PC-9 (cell line): Measurements from ENCODE around the gene INTS11. TPM values are rescaled to one million over a fixed set of nuclear protein-coding genes. Genes with fewer than 3 reads are reported as not detected.

Experiments used
- BruUV-seq: library from RNA; stranded (reverse); fragments of 400-500 nt; replicated peaks from 2 replicates; lab custom pipeline; 2021; lab: Mats Ljungman, UMichigan
- CTCF ChIA-PET: fragments of 300-600 bp; sonication (Branson Sonifier 250); formaldehyde crosslinking; loops from one replicate; lab custom pipeline; 2022; ENCODE audit warnings: antibody characterized with exemption; lab: Charles Lee
- POLR2A ChIA-PET: fragments of 300-600 bp; sonication (Branson Sonifier 250); formaldehyde crosslinking; loops from one replicate; lab custom pipeline; 2022; ENCODE audit warnings: antibody characterized with exemption; ENCODE audit not compliant: unreplicated experiment; lab: Charles Lee
- DNase-seq, 2 experiments: peaks; one replicate each; pipeline versions ENCODE4 v3.0.0 to v3.0.0-alpha.2; 2015 to 2022; ENCODE audit warnings: mixed read lengths in 1 of 2
- H2AFZ ChIP-seq: fragments of 200-600 bp; sonication (generic); 2 replicates; pipeline ENCODE4 v1.8.1; 2017; ENCODE audit warnings: antibody characterized with exemption
- H3F3A ChIP-seq: fragments of 200-600 bp; sonication (generic); 2 replicates; pipeline ENCODE4 v1.8.1; 2017; ENCODE audit warnings: antibody characterized with exemption, mild to moderate bottlenecking, low read depth; ENCODE audit not compliant: insufficient read depth
- H3K27ac ChIP-seq: fragments of 200-600 bp; sonication (generic); 2 replicates; pipeline ENCODE4 v1.6.1; 2016; ENCODE audit warnings: mixed run types
- H3K27me3 ChIP-seq: fragments of 200-600 bp; sonication (generic); 2 replicates; pipeline ENCODE4 v1.6.1; 2016; ENCODE audit warnings: low read depth, mixed run types; ENCODE audit not compliant: insufficient read depth
- H3K36me3 ChIP-seq: fragments of 200-600 bp; sonication (generic); 2 replicates; pipeline ENCODE4 v1.6.1; 2016; ENCODE audit warnings: low read depth, mixed run types
- H3K4me1 ChIP-seq: fragments of 200-600 bp; sonication (generic); replicated peaks from 2 replicates; pipeline ENCODE4 v1.6.1; 2016; ENCODE audit warnings: mixed run types; ENCODE audit not compliant: insufficient read depth
- H3K4me2 ChIP-seq: fragments of 200-600 bp; sonication (generic); 2 replicates; pipeline ENCODE4 v1.6.1; 2017; ENCODE audit warnings: mixed run types
- H3K4me3 ChIP-seq: fragments of 200-600 bp; sonication (generic); 2 replicates; pipeline ENCODE4 v1.6.1; 2016; ENCODE audit warnings: mixed run types
- H3K79me2 ChIP-seq: fragments of 200-600 bp; sonication (generic); 2 replicates; pipeline ENCODE4 v1.6.1; 2017; ENCODE audit warnings: low read depth, mixed run types
- H3K9me2 ChIP-seq: fragments of 200-600 bp; sonication (generic); 2 replicates; pipeline ENCODE4 v1.8.1; 2017; ENCODE audit warnings: mild to moderate bottlenecking; ENCODE audit not compliant: insufficient read depth
- H3K9me3 ChIP-seq: fragments of 200-600 bp; sonication (generic); 2 replicates; pipeline ENCODE4 v1.8.1; 2016; ENCODE audit warnings: low read depth; ENCODE audit not compliant: insufficient read depth
- H4K20me1 ChIP-seq: fragments of 200-600 bp; sonication (generic); 2 replicates; pipeline ENCODE4 v1.8.1; 2017; ENCODE audit not compliant: insufficient read depth
- EZH2 ChIP-seq: fragments of 200-600 bp; sonication (generic); IDR thresholded peaks from 2 replicates; pipeline ENCODE4 v1.8.0; 2017; ENCODE audit warnings: antibody characterized with exemption, low read depth
- intact Hi-C: fragments of 100-400 bp; cut with micrococcal nuclease; formaldehyde crosslinking; loops from one replicate; pipeline ENCODE4 v1.10.0; 2022; ENCODE audit not compliant: unreplicated experiment
- total RNA-seq: library from RNA; stranded (reverse); gene quantifications from 2 replicates; pipeline ENCODE4 v1.2.3, GENCODE V29; 2021
- TF ChIP-seq, protein P1 (sequence below): fragments of 200-600 bp; sonication (generic); conservative IDR thresholded peaks from 2 replicates; pipeline ENCODE4 v1.6.1; 2017; ENCODE audit warnings: mixed run types, antibody characterized with exemption, mild to moderate bottlenecking, moderate library complexity

INTS11 gene
- total RNA-seq, 1 experiment from 2014 or later: 130 TPM

DNA sequence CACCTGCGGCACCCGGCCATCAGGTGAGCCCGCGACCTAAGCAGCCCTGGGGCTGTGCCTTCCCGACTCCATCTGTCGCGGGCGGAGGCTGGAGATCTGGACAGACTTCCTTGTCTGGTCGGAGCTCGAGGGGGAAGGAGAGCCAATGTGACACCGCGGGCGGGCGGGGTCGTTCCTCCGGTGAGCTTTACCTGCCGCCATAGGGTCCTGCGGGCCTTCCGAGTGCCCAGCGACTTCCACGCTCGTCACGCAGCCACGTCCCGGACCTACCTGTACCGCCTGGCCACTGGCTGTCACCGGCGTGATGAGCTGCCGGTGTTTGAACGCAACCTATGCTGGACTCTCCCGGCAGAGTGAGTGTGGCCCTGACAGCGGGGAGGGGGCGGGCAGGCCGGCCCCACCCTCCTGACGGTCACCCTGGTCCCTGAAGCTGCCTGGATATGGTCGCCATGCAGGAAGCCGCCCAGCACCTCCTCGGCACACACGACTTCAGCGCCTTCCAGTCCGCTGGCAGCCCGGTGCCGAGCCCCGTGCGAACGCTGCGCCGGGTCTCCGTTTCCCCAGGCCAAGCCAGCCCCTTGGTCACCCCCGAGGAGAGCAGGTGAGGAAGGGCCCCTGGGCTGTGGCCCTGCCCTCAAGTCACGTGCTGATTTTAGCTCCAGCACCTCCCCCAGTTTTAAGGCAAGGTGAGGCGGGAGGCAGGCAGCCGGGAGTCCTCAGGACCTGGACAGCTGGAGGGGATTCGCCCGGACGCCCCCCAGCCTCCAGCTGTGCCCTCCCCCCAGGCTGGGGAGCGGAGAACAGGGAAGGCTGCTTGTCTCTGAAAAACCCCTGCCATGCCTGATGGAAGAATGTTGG is 15.0 kb downstream of the INTS11 start:
- intact Hi-C loops: loop anchor here (1.0 to 10.0 kb wide), 3 partner anchors 35 to 305 kb away; partner anchors contain the start of gene HES4
- POLR2A ChIA-PET: interaction anchor here (0.5 to 0.8 kb wide), 2 partner anchors 18 to 121 kb away, joined by 3 to 16 read pairs; no protein-coding TSS in a partner anchor

DNA sequence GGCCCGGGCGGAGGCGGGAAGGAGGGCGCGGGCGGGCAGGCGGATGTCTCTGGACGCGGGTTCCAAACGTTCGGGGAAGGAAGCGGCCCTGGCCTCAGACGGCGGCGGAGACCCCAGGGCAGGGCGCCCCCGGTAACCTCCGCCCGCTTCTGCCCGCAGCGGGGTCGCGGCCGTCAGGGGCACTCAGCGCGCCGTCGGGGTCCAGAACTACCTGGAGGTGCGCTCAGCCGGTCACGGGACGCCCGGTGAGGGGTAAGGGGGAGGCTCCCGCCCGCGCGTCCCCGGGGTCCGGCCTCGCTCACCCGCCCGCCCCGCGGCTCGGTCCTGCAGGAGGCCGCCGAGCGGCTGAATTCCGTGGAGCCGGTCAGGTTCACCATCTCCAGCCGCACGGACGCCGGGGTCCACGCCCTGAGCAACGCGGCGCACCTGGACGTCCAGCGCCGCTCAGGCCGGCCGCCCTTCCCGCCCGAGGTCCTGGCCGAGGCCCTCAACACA is 15.7 kb downstream of the INTS11 start:
- Histone ChIP-seq H3K27ac (peak overlapping the region; percentile 41), H3K9me2 (no peaks in the 10 kb centered on the region), H3K9me3 (no peaks in the 10 kb centered on the region), H3K79me2 (peaks cover 21% of the 10 kb centered on the region; the same call in 1 of the 2 replicates), H4K20me1 (peaks cover 32% of the 10 kb centered on the region), H3K36me3 (no peaks in the 10 kb centered on the region), H3K4me1 (peaks cover 36% of the 10 kb centered on the region), H3K27me3 (no peaks in the 10 kb centered on the region), H3F3A (peaks cover 31% of the 10 kb centered on the region; the same call in 1 of the 2 replicates), H3K4me3 (peak overlapping the region; percentile 81), H2AFZ (peak overlapping the region; percentile 89), H3K4me2 (peak overlapping the region; percentile 89)
- DNase-seq: no peak
- POLR2A ChIA-PET: interaction anchor here (0.8 kb wide), 1 partner anchor 122 kb away, joined by 3 read pairs; no protein-coding TSS in a partner anchor
- TF ChIP-seq EZH2: no peak
- TF ChIP-seq, protein P1, sequence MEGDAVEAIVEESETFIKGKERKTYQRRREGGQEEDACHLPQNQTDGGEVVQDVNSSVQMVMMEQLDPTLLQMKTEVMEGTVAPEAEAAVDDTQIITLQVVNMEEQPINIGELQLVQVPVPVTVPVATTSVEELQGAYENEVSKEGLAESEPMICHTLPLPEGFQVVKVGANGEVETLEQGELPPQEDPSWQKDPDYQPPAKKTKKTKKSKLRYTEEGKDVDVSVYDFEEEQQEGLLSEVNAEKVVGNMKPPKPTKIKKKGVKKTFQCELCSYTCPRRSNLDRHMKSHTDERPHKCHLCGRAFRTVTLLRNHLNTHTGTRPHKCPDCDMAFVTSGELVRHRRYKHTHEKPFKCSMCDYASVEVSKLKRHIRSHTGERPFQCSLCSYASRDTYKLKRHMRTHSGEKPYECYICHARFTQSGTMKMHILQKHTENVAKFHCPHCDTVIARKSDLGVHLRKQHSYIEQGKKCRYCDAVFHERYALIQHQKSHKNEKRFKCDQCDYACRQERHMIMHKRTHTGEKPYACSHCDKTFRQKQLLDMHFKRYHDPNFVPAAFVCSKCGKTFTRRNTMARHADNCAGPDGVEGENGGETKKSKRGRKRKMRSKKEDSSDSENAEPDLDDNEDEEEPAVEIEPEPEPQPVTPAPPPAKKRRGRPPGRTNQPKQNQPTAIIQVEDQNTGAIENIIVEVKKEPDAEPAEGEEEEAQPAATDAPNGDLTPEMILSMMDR: no peak
- CTCF ChIA-PET: interaction anchor here (0.6 kb wide), 1 partner anchor 72 kb away, joined by 3 read pairs; no protein-coding TSS in a partner anchor
- BruUV-seq: no TSS peak
- intact Hi-C loops: loop anchor here (1.0 to 10.0 kb wide), 4 partner anchors 35 to 304 kb away; partner anchors contain the start of gene HES4

More for the DNA sequence above, 15.0 kb downstream of the INTS11 start:
- peaks cover 29% of the 10 kb centered on the region; the same call in 1 of the 2 replicates for H3F3A ChIP-seq
- H3K36me3 ChIP-seq: no peaks in the 10 kb centered on the region
- no peaks in the 10 kb centered on the region for H3K9me2 ChIP-seq
- peaks cover 35% of the 10 kb centered on the region for H3K4me1 ChIP-seq
- peak overlapping the region; percentile 89; the same call in 1 of the 2 replicates for H2AFZ ChIP-seq
- peaks cover 32% of the 10 kb centered on the region for H4K20me1 ChIP-seq
- BruUV-seq: TSS peak; percentile 40
- peaks cover 21% of the 10 kb centered on the region; the same call in 1 of the 2 replicates for H3K79me2 ChIP-seq
- peak; percentile 49 to 55 for DNase-seq
- H3K27ac ChIP-seq: no peak overlapping the region
- no peaks in the 10 kb centered on the region for H3K27me3 ChIP-seq
- no peaks in the 10 kb centered on the region for H3K9me3 ChIP-seq
- no peak for TF ChIP-seq EZH2
- TF ChIP-seq, protein P1: no peak
- peak overlapping the region; percentile 89 for H3K4me2 ChIP-seq
- peak overlapping the region; percentile 81 for H3K4me3 ChIP-seq
- CTCF ChIA-PET: interaction anchor here (0.6 kb wide), 1 partner anchor 72 kb away, joined by 3 read pairs; no protein-coding TSS in a partner anchor
